KBM-7 (cell line): ENCODE results near the gene ZNF860.

ENCODE experiments used
- DNase-seq: peaks from one replicate; pipeline ENCODE4 v3.0.0-alpha.2; 2015
- in situ Hi-C: fragments of 300-500 bp; cut with MboI; formaldehyde crosslinking; loops from 2 replicates; pipeline ENCODE4 v1.14.3; 2020; ENCODE audit warnings: low sequenced_read_pairs, low pct_unique_long_range_greater_than_20kb, mixed read lengths

The ZNF860 gene

GRCh38 chr3:32022947-32023346 lies 41.4 kb downstream of the ZNF860 start:
- no peak for DNase-seq
- in situ Hi-C loops, result no loop called here

DNA sequence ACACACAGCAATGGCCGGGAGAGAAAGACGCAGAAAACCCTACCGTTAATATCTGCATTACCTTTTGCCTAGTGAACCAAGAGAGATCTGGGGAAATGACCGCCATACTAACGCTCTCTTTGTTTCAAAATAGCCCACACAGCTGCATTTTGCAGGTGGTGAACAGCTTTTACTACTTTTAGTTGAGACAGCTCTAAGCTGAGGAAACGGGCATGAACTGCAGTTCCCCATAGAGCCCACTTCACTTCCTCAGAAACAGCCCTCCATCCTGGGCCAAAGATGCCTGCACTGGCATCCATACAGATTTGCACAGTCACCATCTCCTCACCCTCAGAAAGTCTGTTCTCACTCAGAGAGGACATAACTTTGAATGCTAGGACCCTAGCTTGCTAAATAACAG lies 45.0 kb downstream of the ZNF860 start:
- in situ Hi-C loops, result no loop called here

DNA sequence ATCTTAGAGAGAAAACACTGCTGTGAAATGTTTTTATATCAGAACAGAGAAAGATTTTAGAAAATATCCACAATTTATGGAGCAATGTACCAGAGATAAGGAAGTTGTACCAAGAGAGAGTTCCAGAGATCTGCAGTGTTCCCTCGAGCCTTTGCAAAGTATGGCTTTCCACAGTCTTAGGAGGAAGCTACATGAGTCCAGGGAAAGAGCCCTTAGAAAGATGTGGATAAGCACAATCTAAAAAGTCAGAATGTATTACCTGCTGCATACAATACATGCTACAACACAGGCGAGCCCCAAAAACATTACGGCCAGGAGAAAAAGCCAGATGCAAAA lies 56.4 kb downstream of the ZNF860 start:
- DNase-seq, result no peak
- in situ Hi-C loops, result no loop called here

More for the DNA sequence above, 45.0 kb downstream of the ZNF860 start:
- no peak for DNase-seq

GRCh38 chr3:32041316-32041715 lies 59.8 kb downstream of the ZNF860 start:
- in situ Hi-C loops, result no loop called here
- no peak for DNase-seq
